Measurements from ENCODE around the gene FXN.
A peak's percentile ranks its signal among the peaks of the same experiment; 100 is the strongest.
"Not testable (repeated sequence)": the region's sequence is repeated elsewhere in the genome, so short reads cannot be mapped to it uniquely, and the experiment has no call there.

Gene FXN

DNA sequence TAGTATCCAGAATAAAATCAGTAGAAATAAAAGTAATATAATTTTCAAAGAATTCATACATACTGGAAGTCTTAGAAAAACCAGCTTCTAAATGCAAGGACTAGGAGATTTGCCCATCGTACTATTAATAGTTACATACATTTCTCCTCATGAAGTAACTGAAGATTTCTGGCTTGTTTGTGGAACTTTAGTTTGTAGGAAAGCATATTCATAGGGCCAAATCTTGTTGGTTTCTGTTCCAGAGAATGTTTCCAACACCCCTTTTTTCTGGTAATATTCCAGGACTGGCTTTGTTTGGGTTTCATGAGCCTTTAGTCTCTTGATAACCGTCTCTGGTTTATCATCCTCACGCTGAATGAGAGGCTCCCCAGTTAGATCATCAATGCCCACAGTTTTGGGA is 72.2 kb downstream of the FXN start:
- no peak for DNase-seq

DNA sequence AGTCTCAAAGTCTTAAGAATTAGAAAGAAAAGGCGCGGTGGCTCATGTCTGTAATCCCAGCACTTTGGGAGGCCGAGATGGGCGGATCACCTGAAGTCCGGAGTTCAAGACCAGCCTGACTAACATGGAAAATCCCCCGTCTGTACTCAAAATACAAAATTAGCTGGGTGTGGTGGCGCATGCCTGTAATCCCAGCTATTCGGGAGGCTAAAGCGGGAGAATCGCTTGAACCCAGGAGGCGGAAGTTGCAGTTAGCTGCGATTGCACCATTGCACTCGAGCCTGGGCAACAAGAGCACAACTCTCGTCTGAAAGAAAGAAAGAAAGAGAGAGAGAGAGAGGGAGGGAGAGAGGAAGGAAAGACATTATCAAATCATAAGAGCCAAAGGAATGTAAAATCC is 73.2 kb downstream of the FXN start:
- not testable (repeated sequence) for DNase-seq

GRCh38 chr9:69109152-69109551 is 73.6 kb downstream of the FXN start:
- DNase-seq, result no peak

GRCh38 chr9:69112646-69113045 is 77.1 kb downstream of the FXN start:
- DNase-seq, result not testable (repeated sequence)

DNA sequence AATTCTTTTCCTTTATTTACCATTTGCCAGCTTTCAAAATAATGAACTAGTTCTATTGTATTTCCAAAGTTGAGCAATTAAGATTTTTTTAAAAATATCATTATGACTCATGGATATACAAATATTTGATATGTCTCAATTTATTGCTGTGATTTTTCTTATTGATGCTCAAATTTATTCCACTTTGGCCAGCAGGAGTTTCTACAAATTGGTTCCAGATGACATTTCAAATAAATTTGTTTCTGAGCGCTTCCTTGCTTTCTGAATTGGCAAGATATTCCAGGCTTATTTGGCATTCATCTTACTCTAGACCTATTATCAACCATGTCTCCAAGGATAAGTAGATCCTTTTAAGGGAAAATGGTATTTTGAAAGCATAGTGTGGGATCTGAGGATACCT is 80.1 kb downstream of the FXN start:
- DNase-seq, result no peak

DNA sequence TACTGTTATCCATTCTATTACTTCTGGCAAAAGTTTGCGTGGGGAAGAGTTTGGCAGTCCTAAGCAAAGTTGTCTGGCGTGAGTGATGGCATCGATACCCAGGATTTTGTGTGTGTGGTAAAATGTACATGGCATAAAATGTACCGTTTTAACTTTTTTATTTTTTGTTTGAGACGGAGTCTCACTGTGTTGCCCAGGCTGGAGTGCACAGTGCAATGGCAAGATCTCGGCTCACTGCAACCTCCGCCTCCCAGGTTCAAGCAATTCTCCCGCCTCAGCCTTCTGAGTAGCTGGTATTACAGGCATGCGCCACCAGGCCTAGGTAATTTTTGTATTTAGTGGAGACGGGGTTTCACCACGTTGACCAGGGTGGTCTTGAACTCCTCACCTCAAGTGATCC is 83.1 kb downstream of the FXN start:
- no peak for DNase-seq

DNA sequence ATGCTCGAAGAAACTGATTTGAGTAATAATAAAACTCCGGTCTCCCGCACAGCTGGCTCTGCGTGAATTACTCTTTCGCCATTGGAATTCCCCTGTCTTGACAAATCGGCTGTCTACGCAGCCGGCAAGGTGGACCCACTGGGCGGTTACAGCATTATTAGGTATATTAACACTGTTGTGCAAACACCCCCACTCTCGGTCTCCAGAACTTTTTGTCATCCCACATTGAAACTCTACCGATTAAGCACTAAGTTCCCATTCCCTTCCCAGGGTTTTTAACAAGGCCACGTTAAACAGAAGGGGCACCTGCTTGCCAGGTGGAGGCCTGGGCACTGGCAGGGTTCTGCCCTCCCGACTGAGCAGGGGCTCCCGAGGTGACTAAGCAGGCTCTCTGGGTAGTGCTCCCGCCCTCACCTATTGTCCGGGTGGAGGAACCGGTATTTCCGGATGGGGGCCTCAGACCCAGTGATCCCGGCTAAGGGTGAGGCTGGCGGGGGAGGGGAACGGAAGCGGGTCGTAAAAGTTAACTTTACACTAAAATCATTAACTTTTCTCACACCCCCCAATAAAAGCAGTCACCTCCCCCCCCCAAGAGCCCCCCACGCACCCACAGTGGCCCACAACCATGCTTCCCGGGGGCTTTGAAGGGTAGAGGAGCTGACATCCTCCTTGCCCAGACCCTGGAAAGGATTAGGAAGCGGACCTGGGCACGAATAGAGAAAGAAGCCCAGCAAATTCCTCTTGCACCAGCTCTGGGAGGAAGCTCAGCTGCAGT is 85.0 kb downstream of the FXN start:
- DNase-seq, result no peak

GRCh38 chr9:69121155-69122081 is 85.9 kb downstream of the FXN start:
- peak in 1 of 2 experiments; percentile 25 for DNase-seq

- peak in 1 of 2 experiments; percentile 7 for DNase-seq
Measured at GRCh38 chr9:69122082-69122548, 86.6 kb downstream of the FXN start.

GRCh38 chr9:69122549-69123141 is 87.1 kb downstream of the FXN start:
- peak in 1 of 2 experiments; percentile 13 for DNase-seq

GRCh38 chr9:69130456-69131441 is 95.2 kb downstream of the FXN start:
- DNase-seq, result no peak

DNA sequence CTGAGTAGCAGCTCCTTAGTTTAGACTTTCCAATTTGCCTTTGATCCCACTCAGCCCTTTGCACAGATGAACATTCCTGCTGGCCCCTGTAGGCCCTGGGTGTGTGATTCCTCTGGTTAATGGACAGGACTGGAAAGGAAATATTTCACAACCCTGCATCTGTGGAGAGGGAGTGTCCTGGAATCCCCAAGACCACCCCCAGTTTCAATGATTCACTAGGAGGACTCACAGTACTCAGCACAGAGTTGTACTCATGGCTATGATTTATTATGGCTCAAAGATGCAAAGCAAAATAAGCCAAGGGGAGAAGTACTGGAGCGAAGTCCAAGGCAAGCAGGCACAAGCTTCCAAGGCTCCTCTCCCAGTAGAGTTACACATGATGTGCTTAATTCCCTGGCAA is 96.1 kb downstream of the FXN start:
- DNase-seq, result no peak

DNA sequence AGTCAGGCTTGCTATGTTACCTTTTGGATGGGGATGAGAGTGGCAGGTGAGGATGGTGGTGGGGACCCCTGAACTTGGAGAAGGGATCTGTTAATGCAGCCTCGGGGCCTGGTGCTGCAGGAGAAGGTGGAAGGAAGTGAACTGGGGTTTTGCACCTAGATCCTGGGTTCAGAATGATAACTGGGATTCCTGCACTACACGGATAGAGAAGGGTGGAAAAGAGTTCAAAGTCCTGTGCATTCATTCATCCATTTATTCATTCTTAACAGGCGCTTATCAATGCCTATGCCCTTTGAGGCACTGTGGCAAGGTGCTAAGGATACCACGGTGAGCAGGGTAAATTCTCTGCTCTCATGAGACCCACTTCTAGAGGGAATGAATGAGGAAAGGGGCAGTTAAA is 96.8 kb downstream of the FXN start:
- no peak for DNase-seq

DNA sequence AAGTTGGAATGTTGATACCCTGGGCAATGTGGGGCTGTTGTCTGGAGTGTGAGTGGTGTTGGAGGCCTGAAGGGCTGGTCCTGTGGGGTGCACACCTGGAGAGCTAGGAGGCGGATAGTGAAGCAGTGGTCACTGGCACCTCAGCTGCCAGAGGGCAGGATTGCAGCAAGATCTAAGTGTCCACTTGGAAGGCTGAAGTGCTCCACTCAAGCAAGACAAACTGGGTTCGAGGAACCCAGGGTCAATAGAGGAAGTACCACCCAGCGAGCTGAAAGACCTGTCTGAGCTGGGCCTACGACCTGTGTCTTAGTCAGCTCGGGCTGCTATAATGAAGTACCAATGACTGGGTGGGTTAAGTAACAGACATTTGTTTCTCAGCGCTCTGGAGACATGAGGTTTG is 98.9 kb downstream of the FXN start:
- DNase-seq, result no peak

- no peak for DNase-seq
Measured at GRCh38 chr9:69136185-69136584, 100.6 kb downstream of the FXN start.

DNA sequence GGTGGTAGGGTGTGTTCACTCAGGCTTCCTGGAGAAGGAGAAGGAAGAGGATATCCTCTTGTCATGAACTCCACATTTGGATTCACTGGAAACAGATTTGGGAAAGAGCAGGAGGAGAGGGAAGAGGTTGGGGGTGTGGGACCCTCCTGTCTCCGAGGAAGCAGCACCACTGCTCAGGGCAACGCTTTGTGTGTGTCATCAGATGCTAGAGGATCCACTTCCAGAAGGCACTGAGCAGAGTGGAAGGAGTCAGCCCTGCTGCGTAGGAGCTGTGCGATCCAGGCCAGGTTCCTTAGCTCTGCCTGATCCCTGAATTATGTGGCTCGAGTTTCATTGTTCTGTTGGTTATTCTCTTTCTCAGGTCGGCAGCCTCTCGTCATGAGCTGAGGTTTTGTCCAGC is 101.2 kb downstream of the FXN start:
- DNase-seq, result no peak

GRCh38 chr9:69137311-69137710 is 101.8 kb downstream of the FXN start:
- DNase-seq, result no peak

DNA sequence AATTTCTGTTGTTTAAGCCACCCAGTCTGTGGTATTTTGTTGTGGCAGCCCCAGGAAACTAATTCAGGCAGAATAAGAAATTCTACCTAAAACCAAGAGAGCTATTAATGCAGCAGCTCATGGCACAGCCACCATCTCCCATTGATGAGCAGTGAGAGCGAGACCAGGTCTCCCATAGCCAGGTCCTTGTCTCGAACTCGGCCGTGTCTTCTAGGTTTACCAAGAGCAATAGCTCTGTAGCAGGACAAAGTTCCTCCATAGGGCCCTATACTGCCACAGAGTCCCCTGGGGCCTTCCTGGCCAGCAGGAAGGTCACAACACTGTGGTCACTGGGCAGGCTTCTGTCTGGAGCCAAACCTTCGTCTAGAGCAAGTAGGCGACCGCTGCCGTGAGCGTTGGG is 104.0 kb downstream of the FXN start:
- no peak for DNase-seq

DNA sequence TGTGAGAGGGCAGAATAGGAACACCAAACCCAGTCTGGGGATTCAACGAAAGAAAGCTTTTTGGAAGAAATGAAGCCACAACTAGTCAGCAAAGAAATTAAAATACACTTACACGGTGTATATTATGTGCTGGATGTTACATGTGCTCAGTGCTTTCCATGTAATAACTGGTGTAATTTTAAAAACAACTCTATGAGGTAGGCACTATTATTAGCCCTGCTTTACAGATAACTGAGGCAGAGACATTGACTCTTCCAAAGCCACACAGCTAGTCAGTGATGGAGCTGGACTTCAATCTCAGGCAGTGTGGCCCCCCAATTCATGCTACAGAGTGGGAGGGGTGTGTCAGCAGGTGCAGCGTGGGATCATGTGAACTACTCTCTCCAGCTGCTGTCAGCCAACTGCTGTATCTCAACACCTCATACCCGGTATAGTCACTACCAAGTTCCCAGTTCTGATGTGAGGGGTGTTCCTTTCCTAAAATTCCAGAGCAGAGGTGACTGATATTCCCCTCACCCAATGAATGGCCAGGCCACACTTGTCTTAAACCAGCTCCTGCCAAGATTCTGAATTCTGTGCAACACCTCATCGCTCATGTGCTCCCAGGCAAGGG is 104.7 kb downstream of the FXN start:
- DNase-seq, result no peak

DNA sequence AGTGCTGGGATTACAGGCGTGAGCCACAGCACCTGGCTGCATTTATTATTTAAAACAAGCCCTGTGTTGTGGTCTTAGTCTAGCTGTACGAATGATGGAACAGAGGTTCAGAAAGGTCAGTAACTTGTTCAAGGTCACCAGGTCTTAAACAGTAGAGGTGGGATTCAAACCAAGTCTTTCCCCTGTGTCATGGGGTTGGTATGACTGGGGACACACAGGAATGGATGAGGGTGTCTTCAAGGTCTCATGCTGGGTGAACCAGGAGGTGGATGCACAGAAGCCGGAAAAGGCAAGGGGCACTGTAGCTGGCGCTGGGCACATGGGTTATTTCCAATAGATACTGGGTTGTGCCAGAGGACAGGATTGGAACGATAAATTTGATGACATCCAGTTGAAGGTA is 106.3 kb downstream of the FXN start:
- DNase-seq, result no peak

- DNase-seq, result no peak
Measured at GRCh38 chr9:69143291-69143690, 107.7 kb downstream of the FXN start.

All from NCI-H187 (cell line).